Lower leg skin (tissue), 3 donors: ENCODE measurements around the gene COL8A1.

Experiments
- POLR2A ChIP-seq, 2 donors: fragments of 450-650 bp; IDR thresholded peaks; one replicate each; pipeline ENCODE4 v1.6.1; 2016 to 2017; ENCODE audit warnings: antibody characterized with exemption in 2 of 2, mild to moderate bottlenecking in 1 of 2, moderate library complexity in 1 of 2
- TF ChIP-seq, protein P1 (sequence below), 3 donors: fragments of 450-650 bp; IDR thresholded peaks; one replicate each; pipeline ENCODE4 v1.5.1; 2016; ENCODE audit warnings: antibody characterized with exemption in 3 of 3, mild to moderate bottlenecking in 3 of 3, moderate library complexity in 2 of 3

DNA sequence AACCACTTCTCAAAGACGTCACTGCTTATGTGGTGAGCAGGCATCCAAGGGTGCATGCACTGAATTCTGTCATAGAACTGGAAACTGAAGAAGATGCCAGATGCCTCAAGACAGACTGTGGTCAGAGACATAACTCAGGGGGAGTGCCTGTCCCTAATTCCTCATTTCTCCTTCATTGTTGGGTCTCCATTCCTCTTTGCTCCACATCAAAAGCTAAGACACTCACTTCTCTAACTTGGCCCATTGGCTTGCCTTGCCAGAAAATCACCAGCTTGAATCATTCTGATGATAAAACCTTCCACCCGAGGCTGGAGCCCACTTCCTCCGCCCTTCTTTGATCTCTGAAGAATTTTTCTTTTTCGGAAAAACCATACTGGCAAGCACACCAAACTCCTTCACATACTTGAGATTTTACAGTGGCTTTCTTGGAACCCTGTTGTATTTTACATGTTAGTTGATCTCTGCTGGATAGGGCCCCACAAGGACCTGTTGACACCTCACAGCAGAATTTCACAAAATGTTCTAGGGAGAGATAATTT, 69.9 kb downstream of the COL8A1 start:
- TF ChIP-seq, protein P1, sequence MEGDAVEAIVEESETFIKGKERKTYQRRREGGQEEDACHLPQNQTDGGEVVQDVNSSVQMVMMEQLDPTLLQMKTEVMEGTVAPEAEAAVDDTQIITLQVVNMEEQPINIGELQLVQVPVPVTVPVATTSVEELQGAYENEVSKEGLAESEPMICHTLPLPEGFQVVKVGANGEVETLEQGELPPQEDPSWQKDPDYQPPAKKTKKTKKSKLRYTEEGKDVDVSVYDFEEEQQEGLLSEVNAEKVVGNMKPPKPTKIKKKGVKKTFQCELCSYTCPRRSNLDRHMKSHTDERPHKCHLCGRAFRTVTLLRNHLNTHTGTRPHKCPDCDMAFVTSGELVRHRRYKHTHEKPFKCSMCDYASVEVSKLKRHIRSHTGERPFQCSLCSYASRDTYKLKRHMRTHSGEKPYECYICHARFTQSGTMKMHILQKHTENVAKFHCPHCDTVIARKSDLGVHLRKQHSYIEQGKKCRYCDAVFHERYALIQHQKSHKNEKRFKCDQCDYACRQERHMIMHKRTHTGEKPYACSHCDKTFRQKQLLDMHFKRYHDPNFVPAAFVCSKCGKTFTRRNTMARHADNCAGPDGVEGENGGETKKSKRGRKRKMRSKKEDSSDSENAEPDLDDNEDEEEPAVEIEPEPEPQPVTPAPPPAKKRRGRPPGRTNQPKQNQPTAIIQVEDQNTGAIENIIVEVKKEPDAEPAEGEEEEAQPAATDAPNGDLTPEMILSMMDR (IDR thresholded peaks at IDR 0.05), result no peak
- no peak for TF ChIP-seq POLR2A (IDR thresholded peaks at IDR 0.05)
